HG03342 (cell line): ENCODE data around the gene MIGA1.
"Not testable (repeated sequence)": the region's sequence is repeated elsewhere in the genome, so short reads cannot be mapped to it uniquely, and the experiment has no call there.

Experiments used
- ATAC-seq: cut with Tn5 transposase; IDR thresholded peaks from one replicate; pipeline ENCODE4 v1.9.1; 2021; ENCODE audit warnings: mild to moderate bottlenecking, moderate library complexity; ENCODE audit not compliant: unreplicated experiment

Gene MIGA1

DNA sequence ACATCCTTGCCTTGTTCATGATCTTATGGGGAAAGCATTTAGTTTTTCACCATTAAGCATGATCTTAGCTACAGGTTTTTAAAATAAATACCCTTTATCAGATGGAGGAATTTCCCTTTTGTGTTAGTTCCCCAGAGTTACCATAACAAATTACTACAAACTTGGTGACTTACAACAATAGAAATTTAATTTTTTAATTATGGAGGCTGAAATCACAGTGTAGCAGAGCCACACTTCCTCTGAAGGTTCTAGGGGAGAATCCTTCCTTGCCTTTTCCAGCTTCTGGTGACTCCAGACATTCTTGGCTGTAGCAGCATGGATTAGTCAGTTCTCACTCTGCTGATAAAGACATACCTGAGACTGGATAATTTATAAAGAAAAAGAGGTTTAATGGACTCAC is 18.5 kb downstream of the MIGA1 start:
- ATAC-seq: no peak

DNA sequence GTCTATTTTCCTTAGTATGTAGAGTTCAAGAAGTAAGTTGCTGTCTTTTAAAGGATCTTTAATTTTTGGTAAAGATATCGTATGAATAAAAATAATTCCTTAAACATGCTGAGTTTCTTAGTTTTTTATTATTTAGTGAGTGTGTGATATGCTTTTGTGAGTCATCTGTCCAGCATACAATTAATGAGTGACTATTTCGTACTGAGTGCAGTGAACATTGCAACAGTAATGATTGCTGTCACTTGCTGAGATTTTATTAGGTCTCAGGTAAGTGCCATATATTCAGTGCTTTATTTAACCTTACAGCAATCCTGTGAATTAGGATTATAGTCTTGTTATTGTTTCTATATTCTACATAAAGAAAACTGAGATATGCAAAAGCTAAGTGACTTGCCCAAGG is 22.6 kb downstream of the MIGA1 start:
- ATAC-seq: no peak

DNA sequence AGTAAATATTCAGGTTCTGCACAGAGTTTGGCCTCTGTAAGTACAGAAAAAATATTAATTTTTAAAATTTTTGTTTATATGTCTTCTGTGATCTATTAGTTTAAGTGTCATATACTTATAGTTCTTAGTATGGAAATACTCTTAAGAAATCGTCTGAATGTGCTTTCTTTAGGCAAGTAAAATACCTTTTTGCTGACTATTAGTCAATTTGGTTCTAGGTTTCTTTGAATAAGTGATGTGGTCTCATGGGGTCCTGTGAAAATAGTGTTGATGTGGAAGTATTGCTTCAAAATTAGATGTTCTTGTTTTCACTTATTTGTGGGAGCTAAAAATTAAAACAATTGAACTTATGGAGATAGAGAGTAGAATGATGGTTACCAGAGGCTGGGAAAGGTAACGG is 23.9 kb downstream of the MIGA1 start:
- ATAC-seq: no peak

DNA sequence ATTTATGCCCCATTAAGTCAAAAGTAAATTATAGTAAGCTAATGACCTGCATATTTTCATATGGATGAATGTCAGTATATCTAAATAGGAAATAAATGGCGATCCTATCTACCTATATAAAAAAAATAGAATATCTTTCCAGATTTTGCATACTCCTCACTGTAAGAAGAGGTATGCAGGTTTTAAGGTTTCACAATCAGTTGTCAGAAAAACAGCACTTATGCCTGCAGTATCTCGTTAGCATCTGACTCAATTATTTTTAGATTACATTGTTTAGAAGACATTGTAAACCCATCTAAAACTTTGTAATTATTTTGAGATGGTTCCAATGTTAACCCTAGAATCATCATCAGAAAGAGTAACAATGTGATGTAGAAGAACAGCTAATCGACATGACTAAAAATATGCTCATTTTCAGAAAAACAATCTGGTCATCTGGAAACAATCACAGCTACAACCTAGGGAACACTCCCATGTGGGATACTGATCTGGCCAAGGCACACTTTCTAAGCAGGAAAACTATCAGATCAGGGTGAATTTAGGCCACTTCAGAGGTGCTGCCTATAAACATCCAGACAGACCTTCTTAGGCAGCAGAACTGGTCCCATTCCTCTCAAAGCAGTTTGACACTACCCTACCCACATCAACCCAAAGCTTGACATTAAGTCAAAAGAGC is 30.5 kb downstream of the MIGA1 start:
- not testable (repeated sequence) for ATAC-seq

DNA sequence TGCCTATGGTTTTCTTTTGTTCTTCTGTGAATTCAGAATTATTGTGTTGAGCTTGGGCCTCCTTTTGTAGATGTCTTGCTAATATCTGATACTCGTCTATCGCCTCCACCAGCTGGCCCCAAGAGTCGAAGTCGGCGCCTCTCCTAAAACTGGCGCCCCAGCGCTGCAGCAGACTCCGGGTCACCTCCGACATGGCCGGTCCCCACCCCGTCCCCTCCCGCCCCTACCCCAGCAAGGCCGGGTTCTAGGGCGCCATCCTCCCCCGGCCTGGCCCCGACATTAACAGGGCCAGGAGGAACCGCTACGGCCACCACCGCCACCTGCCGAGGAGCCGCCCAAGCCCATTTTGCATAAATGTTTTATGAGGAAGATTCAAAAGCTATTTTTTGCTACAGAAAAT is 32.1 kb downstream of the MIGA1 start:
- ATAC-seq: not testable (repeated sequence)

DNA sequence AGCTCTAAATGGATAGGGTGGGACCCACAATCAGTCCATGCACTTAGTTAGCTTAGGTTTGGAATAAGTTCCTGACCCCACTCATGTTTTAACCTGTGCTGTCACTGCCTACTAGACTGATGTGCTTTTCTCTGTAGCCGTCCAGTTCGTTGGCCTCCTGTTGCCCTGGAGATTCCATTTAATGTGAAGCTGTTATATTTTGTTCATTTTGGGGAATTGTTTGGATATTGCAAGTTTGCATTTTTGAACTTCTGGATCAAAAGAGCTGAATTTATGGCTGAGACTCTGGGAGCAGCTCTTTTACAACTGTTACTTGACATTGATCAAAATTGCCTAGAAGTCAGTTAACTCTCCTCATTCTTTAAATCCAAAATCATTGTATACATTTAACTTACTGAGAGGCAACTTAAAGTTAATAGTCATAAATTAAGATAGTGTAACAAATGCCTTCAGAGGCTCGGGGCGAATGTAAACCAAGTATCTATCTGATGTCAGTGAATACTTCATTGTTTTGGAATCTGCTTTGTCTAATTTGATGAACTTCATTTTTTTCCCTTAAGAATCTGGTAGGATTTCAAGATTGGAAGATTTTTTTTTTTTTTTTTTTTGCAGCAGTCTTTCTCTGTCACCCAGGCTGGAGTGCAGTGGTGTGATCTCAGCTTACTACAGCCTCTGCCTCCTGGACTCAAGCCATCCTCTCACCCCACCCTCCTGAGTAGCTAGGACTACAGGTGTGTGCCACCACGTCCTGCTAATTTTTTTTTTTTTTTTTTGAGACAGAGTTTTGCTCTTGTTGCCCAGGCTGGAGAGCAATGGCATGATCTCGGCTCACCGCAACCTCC is 38.1 kb downstream of the MIGA1 start:
- ATAC-seq: no peak

DNA sequence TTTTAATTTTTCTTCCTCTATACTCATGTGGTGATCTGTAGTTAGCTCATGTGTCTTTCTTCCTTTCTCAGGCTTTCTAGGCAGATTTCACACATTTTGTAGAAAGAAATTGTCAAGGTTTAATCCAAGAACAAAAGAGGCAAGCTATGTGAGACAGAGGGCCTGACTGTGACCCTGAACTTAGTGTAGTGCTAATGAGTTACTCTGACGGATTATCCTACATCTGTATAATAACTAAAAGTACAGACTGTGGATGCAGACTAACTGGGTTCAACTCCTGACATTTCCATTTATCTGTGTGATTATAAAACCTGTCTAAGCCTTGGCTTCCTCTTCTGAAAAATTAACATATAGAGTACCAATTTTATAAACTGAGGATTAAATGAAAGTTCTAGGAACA is 40.7 kb downstream of the MIGA1 start:
- ATAC-seq: no peak

DNA sequence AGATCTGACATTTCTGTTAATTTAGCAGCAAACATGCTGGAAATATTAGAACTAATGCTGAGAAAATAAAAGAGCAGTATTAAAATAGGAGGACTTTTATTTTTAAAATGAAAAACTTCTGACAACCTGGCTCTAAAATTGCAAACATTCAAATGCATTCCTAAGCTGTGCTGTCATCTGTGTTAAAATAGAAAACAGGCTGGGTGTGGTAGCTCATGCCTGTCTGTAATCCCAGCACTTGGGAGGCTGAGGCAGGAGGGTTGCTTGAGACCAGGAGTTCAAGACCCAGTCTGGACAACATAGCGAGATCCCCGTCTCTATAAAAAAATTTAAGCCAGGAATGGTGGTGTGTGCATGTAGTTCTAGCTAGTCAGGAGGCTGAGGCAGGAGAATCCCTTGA is 44.6 kb downstream of the MIGA1 start:
- ATAC-seq: no peak

DNA sequence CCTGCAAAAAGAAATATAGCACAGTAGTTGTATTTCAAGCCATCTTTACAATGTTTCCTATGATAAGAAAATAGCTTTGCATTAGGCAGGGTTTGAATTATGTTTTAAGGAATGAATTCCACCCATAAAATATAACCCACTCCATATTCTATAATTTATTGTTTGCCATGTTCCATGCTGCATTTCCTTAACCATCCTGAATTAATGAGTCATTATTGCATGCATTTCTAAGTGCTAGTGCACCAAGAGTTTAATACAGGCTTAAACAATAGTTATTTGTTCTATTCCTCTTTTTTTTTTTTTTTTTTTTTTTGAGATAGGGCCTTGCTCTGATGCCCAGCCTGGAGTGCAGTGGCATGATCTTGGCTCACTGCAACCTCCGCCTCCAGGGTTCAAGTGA is 45.2 kb downstream of the MIGA1 start:
- no peak for ATAC-seq

DNA sequence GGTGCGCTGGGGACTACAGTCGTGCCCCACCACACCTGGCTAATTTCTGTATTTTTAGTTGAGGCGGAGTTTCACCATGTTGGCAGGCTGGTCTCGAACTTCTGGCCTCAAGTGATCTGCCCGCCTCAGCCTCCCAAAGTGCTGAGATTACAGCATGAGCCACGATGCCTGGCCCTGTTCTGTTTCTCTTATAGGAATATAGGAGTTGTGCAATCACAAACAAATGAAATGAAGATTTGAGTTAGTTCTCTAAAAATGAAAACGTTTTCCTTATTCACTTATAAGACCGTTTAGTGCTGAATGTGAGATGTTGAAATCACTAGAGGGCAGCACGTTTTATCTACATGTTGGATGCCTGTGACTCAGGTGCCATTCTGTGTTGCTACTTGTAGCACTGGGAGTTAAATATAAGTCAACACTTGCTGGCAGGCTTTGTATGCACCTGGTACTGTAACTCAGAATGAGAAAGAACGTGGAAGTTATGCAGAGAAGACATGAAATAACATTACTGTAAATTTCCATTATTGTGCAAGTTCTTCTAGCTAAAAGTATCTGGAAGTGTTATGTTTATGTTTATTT is 45.8 kb downstream of the MIGA1 start:
- no peak for ATAC-seq

DNA sequence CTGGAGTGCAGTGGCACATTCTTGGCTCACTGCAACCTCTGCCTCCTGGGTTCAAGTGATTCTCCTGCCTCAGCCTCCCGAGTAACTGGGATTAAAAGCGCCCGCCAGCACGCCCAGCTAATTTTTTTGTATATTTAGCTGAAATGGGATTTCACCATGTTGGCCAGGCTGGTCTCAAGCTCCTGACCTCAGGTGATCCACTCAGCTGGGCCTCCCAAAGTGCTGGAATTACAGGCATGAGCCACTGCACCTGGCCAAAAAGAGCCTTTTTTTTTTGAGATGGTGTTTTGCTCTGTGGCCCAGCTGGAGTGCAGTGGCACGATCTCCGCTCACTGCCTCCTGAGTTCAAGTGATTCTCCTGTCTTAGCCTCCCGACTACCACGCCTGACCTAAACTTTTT is 47.4 kb downstream of the MIGA1 start:
- ATAC-seq: not testable (repeated sequence)

DNA sequence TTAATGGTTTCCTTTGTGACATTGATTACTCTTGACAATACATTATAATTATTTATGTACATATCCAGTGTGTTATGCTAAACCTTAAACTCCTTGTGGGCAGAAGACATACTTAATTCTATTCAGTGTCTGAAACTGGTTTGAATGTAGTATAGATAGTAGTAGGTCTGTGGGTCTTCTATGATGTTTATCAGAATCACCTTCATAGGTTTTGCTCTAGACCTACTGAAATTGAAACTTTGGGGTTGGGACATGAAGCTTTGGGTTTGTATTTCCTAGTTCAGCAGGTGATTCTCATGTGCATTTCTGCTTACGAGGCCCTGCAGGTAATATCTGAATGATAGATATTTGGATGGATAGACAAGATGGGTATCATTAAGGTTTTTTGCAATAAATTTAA is 48.6 kb downstream of the MIGA1 start:
- no peak for ATAC-seq

DNA sequence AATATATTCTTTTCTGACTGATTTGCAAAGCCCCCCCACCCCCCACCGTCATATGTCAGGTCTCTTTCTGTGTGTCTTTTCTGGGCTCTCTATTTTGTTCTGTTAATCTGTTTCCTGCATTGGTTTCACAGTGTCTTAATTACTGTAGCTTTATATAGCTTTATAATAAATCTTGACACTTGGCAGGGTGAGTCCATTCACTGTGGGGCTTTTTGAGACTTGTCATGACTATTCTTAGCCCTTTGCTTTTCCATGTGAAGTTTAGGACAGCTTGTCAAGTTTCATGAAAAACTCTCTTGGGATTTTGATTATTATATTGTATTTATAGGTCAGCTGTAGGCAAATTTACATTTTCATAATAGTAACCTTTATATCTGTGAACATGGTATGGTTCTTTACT is 50.4 kb downstream of the MIGA1 start:
- no peak for ATAC-seq

DNA sequence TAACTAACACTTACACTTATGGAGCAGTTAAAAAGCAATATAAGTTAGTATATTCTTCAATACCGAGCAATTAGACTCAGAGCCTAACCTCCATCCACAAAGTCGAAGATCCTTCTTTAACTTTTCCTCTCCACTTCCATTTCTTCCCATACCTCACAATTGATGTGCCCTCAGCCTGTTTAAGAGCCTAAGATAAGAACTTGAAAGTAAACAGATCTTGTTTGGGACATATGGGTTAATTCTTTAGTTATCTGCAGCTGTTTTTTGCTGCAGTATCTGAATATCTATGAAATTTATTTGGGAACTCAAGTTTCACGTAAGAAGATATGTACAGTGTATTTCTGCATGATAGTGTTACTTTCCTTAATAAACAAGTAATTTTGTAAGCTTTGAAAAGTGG is 51.5 kb downstream of the MIGA1 start:
- no peak for ATAC-seq

DNA sequence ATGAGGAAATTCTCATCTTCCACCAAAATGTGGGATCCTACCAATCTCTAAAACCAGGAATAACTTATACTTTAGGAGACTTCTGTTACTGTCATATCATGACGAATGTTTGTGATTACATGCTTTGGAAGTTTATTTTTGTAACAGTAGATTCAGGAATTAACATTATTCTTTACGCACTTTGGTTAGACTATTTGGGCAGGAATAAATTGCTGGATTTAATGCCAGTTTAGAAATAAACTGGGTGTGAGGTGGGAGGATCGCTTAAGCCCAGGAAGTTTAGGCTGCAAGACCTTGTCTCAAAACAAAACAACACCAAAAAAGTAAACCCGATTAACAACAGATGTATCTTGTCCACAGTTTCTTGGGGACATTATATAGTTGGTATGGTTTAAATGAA is 52.1 kb downstream of the MIGA1 start:
- ATAC-seq: no peak

DNA sequence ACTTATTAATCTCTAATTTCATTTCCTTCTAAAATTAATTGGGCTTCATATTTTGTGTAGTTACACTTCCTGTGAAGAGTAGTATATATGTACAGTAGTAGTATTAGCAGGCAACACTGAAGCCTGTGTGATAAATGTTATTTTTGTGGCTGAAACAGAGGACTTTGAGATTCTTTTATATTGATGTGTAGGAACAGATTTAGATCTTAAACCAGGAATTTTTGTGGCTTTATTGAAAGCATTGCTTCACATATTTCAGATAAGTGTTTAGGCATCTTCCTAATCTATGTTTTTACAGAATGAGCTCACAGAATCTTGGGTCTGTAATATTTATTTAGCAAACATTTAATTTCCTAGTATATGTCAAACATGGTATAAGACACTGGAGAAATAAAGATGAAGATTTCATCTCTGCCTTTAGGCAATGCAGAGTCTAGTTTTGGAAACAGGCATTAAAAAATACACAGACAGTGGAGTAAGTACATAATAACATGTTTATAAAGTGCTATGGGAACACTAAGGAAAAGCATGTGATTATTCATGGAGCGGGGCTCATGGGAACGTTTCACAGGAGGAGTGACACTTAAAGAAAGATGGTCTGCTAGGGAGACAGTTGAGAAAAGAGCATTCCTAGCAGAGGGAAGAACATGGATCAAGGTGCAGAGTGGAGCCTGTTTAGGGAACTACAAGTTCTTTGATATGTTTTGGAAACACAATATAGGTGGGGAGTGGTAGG is 52.7 kb downstream of the MIGA1 start:
- no peak for ATAC-seq

DNA sequence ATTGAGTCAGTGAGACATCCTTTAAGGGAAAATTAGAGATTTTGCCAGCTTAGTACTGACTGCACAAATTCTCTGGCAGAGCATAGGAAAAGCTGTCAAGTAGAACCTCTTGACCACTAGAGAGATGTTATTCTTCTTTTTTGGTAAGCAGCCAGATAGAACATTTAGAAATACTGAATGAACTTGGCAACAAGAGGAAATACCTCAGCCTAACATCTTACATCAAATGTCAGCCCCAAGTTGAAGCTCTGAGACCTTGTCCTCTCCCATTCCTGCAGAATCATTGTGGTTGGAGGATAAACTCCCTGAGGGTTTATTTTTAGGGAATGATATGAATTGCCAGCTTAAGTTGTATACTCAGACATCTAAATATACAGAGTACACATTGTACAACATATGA is 53.5 kb downstream of the MIGA1 start:
- no peak for ATAC-seq

DNA sequence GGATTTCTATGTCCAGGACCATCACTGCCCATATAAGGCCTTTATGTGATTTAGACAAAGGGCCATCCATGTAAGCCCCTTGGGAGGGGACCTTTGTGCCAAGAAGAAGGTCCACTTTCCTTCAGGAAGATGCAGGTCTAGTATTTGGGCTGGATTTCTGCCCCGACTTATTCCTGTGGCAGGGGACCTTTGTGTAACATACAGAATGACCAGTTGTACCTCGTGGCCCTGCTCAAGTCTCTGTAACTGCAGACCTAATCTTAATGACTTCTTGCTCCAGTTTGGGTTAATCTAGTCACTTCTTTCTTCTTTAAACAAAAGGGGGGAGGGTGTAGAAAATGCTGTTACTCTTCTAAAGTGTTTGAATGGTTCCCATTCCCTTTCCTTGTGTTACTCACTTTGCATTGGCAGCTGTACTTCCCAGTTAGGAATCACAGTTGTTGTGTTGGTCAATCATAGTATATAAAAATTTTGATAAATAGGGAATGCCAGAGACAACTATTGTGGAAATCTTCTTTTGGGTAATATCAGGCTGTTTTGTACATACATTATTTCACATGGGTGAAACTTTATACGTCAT is 54.2 kb downstream of the MIGA1 start:
- no peak for ATAC-seq

DNA sequence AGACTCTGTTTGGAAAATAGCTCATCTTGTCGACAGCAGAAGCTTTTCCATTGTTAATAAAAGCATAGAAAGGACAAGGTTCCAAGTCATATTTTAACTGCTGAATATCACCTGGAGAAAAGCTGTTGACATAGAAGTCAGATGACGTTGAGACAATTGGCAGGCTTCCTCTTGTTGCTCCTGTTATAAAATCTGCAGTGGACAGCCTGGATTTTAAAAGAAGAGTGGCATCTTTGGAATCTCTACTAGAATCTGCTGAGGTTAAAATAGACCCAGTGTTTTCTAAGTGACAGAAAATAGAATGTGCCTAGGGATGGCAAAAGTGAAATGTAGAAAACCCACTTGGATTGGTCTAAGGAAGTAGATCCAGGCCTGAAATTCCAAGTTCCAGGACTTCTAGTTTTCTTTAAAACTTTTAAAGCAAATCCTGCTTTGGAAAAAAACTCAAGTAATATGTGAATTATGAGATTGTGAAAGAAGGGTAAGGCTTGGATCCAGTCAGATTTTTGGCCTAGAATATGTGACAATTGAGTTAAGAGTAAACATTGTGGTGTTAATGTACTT is 55.4 kb downstream of the MIGA1 start:
- ATAC-seq: no peak

DNA sequence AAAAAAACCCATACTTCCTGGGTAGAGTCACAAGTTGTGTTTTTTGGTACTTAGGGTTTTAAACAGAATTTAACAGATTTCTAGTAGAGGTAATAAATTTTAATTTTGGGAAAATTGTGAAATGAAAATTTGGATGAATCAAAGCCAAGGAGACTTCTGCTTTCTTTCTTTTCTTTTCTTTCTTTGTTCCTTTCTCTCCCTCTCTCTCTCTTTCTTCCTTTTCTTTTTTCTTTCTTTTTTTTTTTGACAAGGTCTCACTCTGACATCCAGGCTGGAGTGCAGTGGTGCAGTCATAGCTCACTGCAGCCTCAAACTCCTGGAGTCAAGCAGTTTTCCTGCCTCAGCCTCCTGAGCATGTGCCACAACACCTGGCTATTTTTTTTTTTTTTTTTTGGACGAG is 62.1 kb downstream of the MIGA1 start:
- no peak for ATAC-seq

DNA sequence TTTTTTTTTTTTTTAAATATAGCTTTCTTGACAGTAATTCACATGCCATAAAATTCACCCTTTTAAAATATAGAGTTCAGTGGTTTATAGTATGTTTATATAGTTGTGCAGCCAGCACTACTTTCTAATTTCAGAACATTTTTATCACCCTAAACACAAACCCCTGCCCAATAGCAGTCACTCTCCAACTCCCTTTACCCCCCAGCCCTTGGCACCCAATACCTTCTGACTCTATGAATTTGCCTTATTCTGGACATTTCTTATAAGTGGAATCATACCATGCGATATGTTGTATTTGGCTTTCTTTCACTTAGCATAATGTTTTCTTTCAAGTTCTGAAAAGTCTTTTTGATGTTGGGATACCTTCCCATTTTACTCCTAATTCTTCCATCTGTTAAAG is 66.5 kb downstream of the MIGA1 start:
- no peak for ATAC-seq
